Measurements from ENCODE around the gene ZSCAN4. TPM values are rescaled to one million over a fixed set of nuclear protein-coding genes. Genes with fewer than 3 reads are reported as not detected.

Gene ZSCAN4
- total RNA-seq, 4 donors from 2014 or later, result not detected

DNA sequence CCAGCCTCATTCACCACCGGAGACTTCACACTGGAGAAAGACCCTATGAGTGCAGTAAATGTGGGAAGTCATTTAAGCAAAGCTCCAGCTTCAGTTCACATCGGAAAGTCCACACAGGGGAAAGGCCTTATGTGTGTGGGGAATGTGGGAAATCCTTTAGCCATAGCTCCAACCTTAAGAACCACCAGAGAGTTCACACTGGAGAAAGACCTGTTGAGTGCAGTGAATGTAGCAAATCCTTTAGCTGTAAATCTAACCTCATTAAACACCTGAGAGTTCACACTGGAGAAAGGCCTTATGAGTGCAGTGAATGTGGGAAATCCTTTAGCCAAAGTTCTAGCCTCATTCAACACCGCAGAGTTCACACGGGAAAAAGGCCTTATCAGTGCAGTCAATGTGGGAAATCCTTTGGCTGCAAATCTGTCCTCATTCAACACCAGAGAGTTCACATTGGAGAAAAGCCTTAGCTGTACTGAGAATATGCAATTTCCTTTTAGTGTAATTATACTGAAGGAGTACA, 27.0 kb upstream of the ZSCAN4 start:
- TF ChIP-seq, protein P1, sequence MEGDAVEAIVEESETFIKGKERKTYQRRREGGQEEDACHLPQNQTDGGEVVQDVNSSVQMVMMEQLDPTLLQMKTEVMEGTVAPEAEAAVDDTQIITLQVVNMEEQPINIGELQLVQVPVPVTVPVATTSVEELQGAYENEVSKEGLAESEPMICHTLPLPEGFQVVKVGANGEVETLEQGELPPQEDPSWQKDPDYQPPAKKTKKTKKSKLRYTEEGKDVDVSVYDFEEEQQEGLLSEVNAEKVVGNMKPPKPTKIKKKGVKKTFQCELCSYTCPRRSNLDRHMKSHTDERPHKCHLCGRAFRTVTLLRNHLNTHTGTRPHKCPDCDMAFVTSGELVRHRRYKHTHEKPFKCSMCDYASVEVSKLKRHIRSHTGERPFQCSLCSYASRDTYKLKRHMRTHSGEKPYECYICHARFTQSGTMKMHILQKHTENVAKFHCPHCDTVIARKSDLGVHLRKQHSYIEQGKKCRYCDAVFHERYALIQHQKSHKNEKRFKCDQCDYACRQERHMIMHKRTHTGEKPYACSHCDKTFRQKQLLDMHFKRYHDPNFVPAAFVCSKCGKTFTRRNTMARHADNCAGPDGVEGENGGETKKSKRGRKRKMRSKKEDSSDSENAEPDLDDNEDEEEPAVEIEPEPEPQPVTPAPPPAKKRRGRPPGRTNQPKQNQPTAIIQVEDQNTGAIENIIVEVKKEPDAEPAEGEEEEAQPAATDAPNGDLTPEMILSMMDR (IDR thresholded peaks at IDR 0.05; ENCODE audit: low read depth), result no peak

DNA sequence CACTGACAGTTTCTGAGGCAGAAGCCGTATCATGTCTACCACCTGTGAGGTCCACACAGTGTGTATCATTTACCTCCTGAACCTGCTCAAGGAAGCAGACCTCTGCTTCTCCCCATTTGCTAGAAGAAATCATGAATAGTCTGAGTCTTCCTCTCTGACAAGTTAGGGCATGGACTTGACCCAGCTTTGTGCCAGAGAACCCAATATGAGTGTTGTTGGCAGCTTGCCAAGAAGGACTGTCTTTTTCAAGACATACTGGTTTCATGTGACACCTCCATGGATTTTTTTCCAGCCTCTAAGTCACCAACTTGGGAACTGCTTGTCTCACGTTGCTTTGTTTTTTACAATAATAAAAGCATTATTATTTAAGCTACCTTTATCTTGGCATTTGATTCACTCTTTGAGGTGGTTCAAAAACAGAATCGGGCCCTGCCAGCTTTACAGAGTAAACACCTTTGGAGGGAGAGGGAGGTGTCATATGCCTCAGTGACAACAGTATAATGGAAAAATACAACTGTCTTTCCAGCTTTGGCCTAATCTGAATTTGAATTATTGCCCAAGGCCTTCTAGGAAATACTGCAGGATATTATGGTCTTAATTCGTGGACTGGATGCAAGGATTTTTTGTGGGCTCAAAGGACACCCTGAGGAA, 26.2 kb upstream of the ZSCAN4 start:
- TF ChIP-seq, protein P1 (IDR thresholded peaks at IDR 0.05; ENCODE audit: low read depth), result no peak

DNA sequence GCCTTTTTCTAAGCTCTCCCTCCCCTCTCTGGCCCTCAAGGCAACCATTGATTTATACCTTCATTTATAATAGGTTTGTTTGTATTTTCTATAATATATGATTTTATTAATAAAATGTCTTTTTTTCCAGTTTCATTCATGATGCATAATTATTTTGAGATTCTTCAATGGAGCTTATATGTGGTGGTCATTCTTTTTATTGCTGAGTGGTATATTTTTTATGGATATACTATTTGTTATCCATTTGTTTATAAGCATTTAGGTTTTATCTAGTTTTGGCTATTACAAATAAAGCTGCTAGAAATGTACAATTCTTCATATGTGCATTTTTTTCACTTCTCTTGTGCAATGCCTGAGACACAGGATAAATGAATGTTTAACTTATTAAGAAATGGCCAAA, 25.0 kb upstream of the ZSCAN4 start:
- TF ChIP-seq, protein P1 (IDR thresholded peaks at IDR 0.05; ENCODE audit: low read depth), result no peak

DNA sequence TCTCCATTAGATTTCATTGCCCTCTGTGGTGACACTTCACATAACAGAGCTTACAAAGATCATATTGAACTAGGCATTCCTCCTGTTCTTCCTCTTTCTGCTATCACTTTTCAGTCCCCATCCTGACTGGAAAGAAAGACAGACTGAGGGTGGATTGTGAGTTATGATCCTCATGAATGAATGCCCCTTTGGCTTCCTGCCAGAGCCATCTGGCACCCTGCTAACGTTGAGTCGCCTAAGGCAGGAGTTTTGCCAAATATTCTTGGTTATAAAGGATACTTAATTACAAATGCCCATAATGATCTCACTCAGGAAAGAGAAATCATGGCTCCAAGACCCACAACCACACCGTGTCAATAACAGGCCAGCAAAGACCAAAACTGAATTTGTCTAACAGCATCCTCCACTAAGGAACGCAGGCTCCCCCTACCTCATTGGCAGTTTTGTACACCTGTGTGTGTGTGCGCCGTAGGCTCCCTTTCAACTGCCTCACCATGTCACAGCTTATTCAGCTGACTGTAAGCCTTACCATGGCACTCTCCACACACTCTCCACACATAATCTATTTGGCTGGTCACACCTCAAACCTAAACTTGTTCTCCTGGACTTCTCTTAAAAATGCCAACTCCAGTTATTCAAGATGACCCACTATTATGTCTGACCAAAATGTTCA, 20.3 kb upstream of the ZSCAN4 start:
- TF ChIP-seq, protein P1 (IDR thresholded peaks at IDR 0.05; ENCODE audit: low read depth), result no peak

DNA sequence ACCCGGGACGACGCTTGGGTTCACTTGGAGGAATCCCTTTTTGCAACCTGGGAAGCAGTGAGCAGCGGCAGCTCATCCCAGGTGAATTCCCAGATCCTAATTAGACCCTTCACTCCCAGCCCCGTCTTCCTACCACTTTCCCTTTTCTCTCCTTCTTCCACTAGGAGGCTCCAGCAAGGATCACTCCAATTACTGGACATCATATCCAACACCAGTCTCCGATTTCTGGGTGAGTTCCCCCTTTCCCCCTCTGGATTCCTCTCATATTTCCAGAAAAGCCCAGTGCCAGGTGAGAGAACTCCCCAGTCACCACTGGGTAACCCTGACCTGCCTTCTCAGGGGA, 17.1 kb upstream of the ZSCAN4 start:
- TF ChIP-seq, protein P1 (IDR thresholded peaks at IDR 0.05; ENCODE audit: low read depth), result no peak

DNA sequence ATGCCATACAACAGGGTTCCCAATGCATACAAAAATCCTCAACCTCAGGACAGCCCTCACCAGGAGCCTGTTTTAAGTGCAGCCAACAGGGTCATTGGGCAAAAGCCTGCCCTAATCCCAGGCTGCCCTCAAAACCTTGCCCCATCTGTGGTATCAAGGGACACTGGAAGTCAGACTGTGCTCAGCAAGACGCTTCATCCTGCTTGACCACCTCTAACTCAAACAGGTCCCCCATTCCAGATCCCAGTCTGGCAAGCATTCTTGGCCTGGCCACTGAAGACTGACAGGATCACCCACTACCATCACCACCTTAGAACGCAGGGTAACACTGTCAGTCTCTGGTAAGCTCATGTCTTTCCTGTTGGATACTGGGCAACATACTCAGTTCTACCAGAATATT, 15.0 kb upstream of the ZSCAN4 start:
- TF ChIP-seq, protein P1 (IDR thresholded peaks at IDR 0.05; ENCODE audit: low read depth), result no peak

DNA sequence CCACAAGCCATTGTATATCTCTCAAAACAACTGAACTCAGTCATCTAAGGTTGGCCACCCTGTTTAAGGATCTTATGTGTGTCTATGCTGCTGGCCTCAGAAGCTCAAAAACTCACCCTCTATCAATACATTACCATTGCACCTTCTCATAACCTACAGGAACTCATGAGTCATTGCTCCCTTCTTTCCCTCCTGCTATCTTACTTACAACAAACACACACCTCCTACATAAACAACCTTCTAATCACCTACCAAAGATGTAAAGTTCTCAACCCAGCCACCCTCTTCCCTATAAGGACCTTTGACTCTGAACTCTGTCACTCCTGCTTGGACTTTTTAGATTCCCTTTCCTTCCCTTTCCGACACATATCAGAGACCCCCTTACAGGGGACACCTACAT, 13.3 kb upstream of the ZSCAN4 start:
- TF ChIP-seq, protein P1 (IDR thresholded peaks at IDR 0.05; ENCODE audit: low read depth), result no peak
